NT2/D1 (cell line): Measurements from ENCODE around the gene MGAT2.
"Not testable (repeated sequence)": the region's sequence is repeated elsewhere in the genome, so short reads cannot be mapped to it uniquely, and the experiment has no call there.

Experiments used
- DNase-seq: peaks from one replicate; pipeline ENCODE4 v3.0.0-alpha.2; 2011; ENCODE audit warnings: low read depth, low spot score
- H3K27me3 ChIP-seq: 2 replicates; pipeline ENCODE4 v1.6.0; 2011; ENCODE audit warnings: mild to moderate bottlenecking; ENCODE audit not compliant: insufficient read length, insufficient read depth
- H3K36me3 ChIP-seq: 2 replicates; pipeline ENCODE4 v1.6.1; 2011; ENCODE audit warnings: mild to moderate bottlenecking, low read length, mixed read lengths; ENCODE audit not compliant: insufficient read depth, insufficient read length
- H3K4me1 ChIP-seq: 2 replicates; pipeline ENCODE4 v1.5.1; 2011; ENCODE audit not compliant: insufficient read depth, insufficient read length
- H3K4me3 ChIP-seq: 2 replicates; pipeline ENCODE4 v1.5.1; 2011; ENCODE audit warnings: low read depth; ENCODE audit not compliant: insufficient read length
- H3K9ac ChIP-seq: 2 replicates; pipeline ENCODE4 v1.6.0; 2011; ENCODE audit warnings: low read depth; ENCODE audit not compliant: insufficient read length
- H3K9me3 ChIP-seq: 2 replicates; pipeline ENCODE4 v1.5.1; 2011; ENCODE audit warnings: mild to moderate bottlenecking, low read length; ENCODE audit not compliant: insufficient read depth
- SUZ12 ChIP-seq: IDR thresholded peaks from 2 replicates; pipeline ENCODE4 v1.6.1; 2011; ENCODE audit not compliant: insufficient read length, insufficient read depth; ENCODE audit errors: extremely low read depth
- YY1 ChIP-seq: IDR thresholded peaks from 2 replicates; pipeline ENCODE4 v1.6.1; 2011; ENCODE audit not compliant: insufficient read length, insufficient read depth
- ZNF274 ChIP-seq: IDR thresholded peaks from 2 replicates; pipeline ENCODE4 v1.6.1; 2011; ENCODE audit warnings: mild to moderate bottlenecking, low read depth, low read length

MGAT2 gene

DNA sequence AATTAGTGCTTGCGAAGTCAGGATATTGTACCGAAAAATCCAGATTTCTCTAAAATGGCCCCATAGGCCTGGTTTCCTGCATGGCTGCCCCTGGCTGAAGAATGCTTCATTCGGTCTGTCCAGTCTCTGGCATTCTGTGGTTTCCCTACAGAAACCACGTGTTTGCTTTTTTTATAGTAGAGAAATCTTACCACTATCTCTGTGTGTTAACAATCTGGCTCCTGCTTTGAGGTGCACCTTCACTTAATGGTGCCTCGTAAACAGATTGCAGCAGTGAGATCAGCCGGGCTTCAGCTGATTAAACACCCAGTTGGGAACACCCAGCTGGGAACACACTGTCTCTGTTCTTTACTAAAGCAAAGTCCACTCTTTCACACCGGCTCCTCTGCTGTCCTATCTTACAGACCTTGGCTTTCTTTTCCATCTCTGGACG is 21.1 kb downstream of the MGAT2 start:
- TF ChIP-seq YY1 (no peak), SUZ12 (no peak), ZNF274 (no peak)
- Histone ChIP-seq H3K9ac (no peak overlapping the region), H3K27me3 (no peaks in the 10 kb centered on the region), H3K4me1 (no peaks in the 10 kb centered on the region), H3K9me3 (no peaks in the 10 kb centered on the region), H3K4me3 (no peak overlapping the region), H3K36me3 (peaks cover 35% of the 10 kb centered on the region)
- no peak for DNase-seq

DNA sequence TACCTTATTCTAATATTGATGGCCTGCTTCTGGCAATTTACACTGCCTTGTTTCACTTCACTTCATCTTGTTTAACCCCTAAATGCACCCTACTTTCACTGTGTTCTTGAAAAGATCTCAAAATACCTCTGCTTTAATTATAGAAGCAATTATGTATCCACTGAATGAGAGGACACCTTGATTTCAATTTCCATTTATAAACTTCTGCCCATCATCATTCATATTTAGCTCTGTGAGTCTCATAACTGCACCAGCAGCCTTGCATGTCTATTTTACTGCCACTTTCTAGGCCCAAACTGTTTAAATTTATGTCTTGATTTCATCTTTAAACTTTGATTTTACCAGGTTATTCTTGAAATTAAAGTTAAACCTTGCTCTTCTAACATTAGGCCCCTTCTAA is 21.6 kb downstream of the MGAT2 start:
- Histone ChIP-seq H3K27me3 (no peaks in the 10 kb centered on the region), H3K36me3 (peaks cover 34% of the 10 kb centered on the region), H3K9me3 (no peaks in the 10 kb centered on the region), H3K9ac (no peak overlapping the region), H3K4me3 (no peak overlapping the region), H3K4me1 (no peaks in the 10 kb centered on the region)
- TF ChIP-seq SUZ12 (no peak), YY1 (no peak), ZNF274 (no peak)
- no peak for DNase-seq

DNA sequence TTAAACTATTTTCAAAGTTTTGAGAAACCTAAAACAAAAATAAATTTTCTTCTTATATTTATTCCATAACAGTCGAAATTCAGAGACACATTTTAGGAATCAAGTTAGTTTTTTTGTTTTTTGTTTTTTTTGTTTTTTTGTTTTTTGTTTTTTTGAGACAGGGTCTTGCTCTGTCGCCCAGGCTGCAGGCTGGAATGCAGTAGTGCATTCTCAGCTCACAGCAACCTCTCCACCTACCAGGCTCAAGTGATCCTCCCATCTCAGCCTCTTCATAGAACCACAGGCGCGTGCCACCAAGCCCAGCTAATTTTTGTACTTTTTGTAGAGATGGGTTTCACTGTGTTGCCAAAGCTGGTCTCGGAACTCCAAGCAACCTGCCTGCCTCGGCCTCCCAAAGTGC is 32.9 kb downstream of the MGAT2 start:
- DNase-seq: no peak
- H3K36me3 ChIP-seq: peaks cover 41% of the 10 kb centered on the region
- no peaks in the 10 kb centered on the region for H3K4me1 ChIP-seq
- no peaks in the 10 kb centered on the region for H3K27me3 ChIP-seq
- H3K9ac ChIP-seq: no peak overlapping the region
- no peak overlapping the region for H3K4me3 ChIP-seq
- TF ChIP-seq YY1 (no peak), ZNF274 (no peak), SUZ12 (no peak)
- no peaks in the 10 kb centered on the region for H3K9me3 ChIP-seq

DNA sequence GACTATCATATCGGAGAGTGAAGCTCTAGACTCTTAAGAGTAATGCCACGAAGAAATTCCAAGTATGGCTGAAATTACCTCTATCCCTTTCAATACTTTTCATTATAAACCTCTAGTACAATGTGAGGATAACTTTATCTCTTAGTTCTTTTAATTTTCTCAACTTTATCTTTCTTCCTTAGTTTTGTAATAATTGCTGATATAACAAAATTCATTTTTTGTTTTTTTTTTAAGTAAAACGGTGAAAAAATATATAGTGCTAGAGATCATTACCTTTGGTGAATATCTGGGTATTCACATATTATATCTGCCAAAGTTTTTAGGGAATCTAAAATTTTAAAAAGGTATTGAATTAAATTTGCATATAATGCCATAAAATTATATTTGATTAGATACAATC is 33.9 kb downstream of the MGAT2 start:
- Histone ChIP-seq H3K9ac (no peak overlapping the region), H3K27me3 (no peaks in the 10 kb centered on the region), H3K36me3 (peaks cover 39% of the 10 kb centered on the region), H3K4me1 (no peaks in the 10 kb centered on the region), H3K9me3 (no peaks in the 10 kb centered on the region), H3K4me3 (no peak overlapping the region)
- no peak for TF ChIP-seq SUZ12
- TF ChIP-seq ZNF274: no peak
- no peak for TF ChIP-seq YY1
- no peak for DNase-seq

DNA sequence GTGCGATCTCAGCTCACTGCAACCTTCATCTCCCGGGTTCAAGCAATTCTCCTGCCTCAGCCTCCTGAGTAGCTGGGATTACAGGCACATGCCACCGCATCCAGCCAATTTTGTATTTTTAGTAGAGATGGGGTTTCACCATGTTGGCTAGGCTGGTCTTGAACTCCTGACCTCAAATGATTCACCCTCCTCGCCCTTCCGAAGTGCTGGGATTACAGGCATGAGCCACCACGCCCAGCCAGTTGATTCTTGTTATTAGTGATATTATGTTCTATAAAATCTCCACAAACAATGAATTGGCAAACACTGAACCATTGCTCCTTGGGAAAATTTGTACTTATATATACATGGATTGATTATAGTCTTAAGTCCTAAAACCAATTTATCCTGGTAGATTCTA is 36.9 kb downstream of the MGAT2 start:
- H3K4me1 ChIP-seq, H3K27me3 ChIP-seq, H3K9ac ChIP-seq, H3K4me3 ChIP-seq, H3K9me3 ChIP-seq, DNase-seq: not testable (repeated sequence)
- peaks cover 26% of the 10 kb centered on the region for H3K36me3 ChIP-seq

DNA sequence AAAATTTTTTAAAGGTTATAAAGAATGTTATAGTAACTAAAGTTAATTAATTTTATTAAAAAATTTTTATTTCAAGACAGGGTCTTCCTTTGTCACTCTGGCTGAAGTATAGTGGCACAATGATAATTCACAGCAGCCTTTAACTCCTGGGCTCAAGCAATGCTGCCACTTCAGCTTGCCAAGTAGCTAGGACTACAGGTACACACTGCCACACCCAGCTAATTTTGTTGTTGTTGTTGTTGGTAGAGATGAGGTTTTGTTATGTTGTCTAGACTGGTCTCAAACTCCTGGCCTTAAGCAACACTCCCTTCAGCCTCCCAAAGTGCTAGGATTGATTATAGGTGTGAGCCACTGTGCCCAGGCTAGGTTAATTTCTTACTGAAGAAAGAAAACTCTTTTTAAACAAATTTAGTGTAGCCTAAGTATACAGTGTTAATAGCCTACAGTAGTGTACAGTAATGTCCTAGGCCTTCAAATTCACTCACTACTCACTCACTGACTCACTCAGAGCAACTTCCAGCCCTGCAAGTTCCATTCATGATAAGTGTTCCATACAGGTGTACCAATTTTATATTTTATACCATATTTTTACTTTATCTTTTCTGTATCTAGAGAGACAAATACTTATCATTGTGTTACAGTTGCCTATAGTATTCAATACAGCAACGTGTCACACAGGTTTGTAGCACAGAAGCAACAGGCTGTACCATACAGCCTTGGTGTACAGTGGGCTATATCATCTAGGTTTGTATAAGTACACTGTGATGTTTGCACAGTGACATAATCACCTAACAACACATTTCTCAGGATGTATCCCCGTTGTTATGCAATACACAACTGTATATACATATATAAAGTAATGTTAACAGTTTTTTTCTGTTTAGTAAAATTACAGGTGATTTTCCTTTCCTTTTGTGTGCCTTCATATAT is 39.2 kb downstream of the MGAT2 start:
- no peaks in the 10 kb centered on the region for H3K27me3 ChIP-seq
- no peak for TF ChIP-seq ZNF274
- no peak for TF ChIP-seq YY1
- no peak for TF ChIP-seq SUZ12
- H3K4me3 ChIP-seq: no peak overlapping the region
- peaks cover 14% of the 10 kb centered on the region for H3K36me3 ChIP-seq
- H3K9ac ChIP-seq: no peak overlapping the region
- H3K4me1 ChIP-seq: no peaks in the 10 kb centered on the region
- DNase-seq: no peak
- H3K9me3 ChIP-seq: no peaks in the 10 kb centered on the region

DNA sequence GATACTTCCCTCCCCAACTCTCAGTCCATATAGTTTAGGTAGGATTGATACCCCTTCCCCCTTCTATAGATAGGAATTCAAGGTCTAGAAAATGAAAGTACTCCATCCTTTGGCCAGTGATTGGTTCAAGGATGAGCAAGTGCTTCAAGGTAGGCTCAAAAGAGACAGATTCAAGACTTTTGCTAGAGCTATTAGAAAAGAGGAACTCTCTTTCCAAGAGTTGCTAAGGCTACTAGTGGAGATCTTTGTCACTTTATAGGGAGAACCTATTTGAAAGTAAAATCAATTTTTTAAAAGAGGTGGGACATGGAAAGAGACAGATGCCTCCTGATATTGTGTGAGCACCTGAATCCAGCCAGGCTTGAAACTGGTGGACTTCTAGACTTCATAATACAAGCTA is 49.9 kb downstream of the MGAT2 start:
- H3K4me3 ChIP-seq: no peak overlapping the region
- no peak for DNase-seq
- H3K4me1 ChIP-seq: no peaks in the 10 kb centered on the region
- no peak overlapping the region for H3K9ac ChIP-seq
- H3K27me3 ChIP-seq: no peaks in the 10 kb centered on the region
- no peak for TF ChIP-seq YY1
- no peak for TF ChIP-seq SUZ12
- no peak for TF ChIP-seq ZNF274
- no peaks in the 10 kb centered on the region for H3K9me3 ChIP-seq
- peaks cover 38% of the 10 kb centered on the region for H3K36me3 ChIP-seq
